ENCODE data around the gene ACO1. TPM values are rescaled to one million over a fixed set of nuclear protein-coding genes. Genes with fewer than 3 reads are reported as not detected.

The ACO1 gene
- total RNA-seq, 1 experiment from 2014 or later: 20.3 TPM

- DNase-seq (ENCODE audit: extremely low read depth, low read depth): no peak
Observed at GRCh38 chr9:32483343-32483742, 98.9 kb downstream of the ACO1 start.

GRCh38 chr9:32486839-32487562, 102.6 kb downstream of the ACO1 start:
- no peak for DNase-seq (ENCODE audit: extremely low read depth, low read depth)

- DNase-seq (ENCODE audit: extremely low read depth, low read depth): no peak
Observed at GRCh38 chr9:32487981-32488380, 103.5 kb downstream of the ACO1 start.

GRCh38 chr9:32490601-32491000, 106.2 kb downstream of the ACO1 start:
- no peak for DNase-seq (ENCODE audit: extremely low read depth, low read depth)

GRCh38 chr9:32497921-32498320, 113.5 kb downstream of the ACO1 start:
- DNase-seq (ENCODE audit: extremely low read depth, low read depth): no peak

- DNase-seq (ENCODE audit: extremely low read depth, low read depth): no peak
Observed at GRCh38 chr9:32500768-32501167, 116.3 kb downstream of the ACO1 start.

- no peak for DNase-seq (ENCODE audit: extremely low read depth, low read depth)
Observed at GRCh38 chr9:32501868-32502267, 117.4 kb downstream of the ACO1 start.

GRCh38 chr9:32502464-32502863, 118.0 kb downstream of the ACO1 start:
- peak; percentile 63 for DNase-seq (ENCODE audit: extremely low read depth, low read depth)

- no peak for DNase-seq (ENCODE audit: extremely low read depth, low read depth)
Observed at GRCh38 chr9:32503008-32503407, 118.6 kb downstream of the ACO1 start.

Other genes starting within 250 kb of the ACO1 start
- 5.5 and 7.0 TPM in 2 replicates for gene RIGI, start 141.6 kb downstream of the ACO1 start, total RNA-seq (2014; rRNA removed; shearing (Covaris generic))
- 1.4 and 11.5 TPM in 2 replicates for gene SMIM27, start 167.7 kb downstream of the ACO1 start, total RNA-seq (2014; rRNA removed; shearing (Covaris generic))
- 17.3 and 18.7 TPM in 2 replicates for gene TOPORS, start 167.9 kb downstream of the ACO1 start, total RNA-seq (2014; rRNA removed; shearing (Covaris generic))
- gene NDUFB6, start 188.5 kb downstream of the ACO1 start, total RNA-seq (2014; rRNA removed; shearing (Covaris generic)): 48.3 and 51.0 TPM in 2 replicates